KMS-11 (cell line): ENCODE data around the gene NAV2.

Experiments
- H2AFZ ChIP-seq: fragments of 200-600 bp; sonication (generic); 2 replicates; pipeline ENCODE4 v1.6.1; 2016; ENCODE audit warnings: antibody characterized with exemption, mixed run types, low read depth
- H3K27ac ChIP-seq: fragments of 200-600 bp; sonication (generic); 2 replicates; pipeline ENCODE4 v1.6.1; 2016; ENCODE audit warnings: mild to moderate bottlenecking, mixed run types
- H3K27me3 ChIP-seq: fragments of 200-600 bp; sonication (generic); 2 replicates; pipeline ENCODE4 v1.6.1; 2017; ENCODE audit warnings: mild to moderate bottlenecking, low read depth, mixed run types, moderate library complexity; ENCODE audit not compliant: insufficient read depth
- H3K36me3 ChIP-seq: fragments of 200-600 bp; sonication (generic); 2 replicates; pipeline ENCODE4 v1.6.1; 2017; ENCODE audit warnings: mild to moderate bottlenecking, mixed run types; ENCODE audit not compliant: insufficient read depth
- H3K4me1 ChIP-seq: fragments of 200-600 bp; sonication (generic); 2 replicates; pipeline ENCODE4 v1.6.1; 2016; ENCODE audit warnings: mild to moderate bottlenecking, low read depth, mixed run types; ENCODE audit not compliant: poor library complexity, severe bottlenecking
- H3K4me2 ChIP-seq: fragments of 200-600 bp; sonication (generic); 2 replicates; pipeline ENCODE4 v1.7.0; 2016; ENCODE audit warnings: mild to moderate bottlenecking, mixed run types
- H3K4me3 ChIP-seq: fragments of 200-600 bp; sonication (generic); IDR thresholded peaks from 2 replicates; pipeline ENCODE4 v1.6.1; 2017; ENCODE audit warnings: low read depth, low read length, mixed read lengths; ENCODE audit not compliant: insufficient read depth
- H3K79me2 ChIP-seq: fragments of 200-600 bp; sonication (generic); 2 replicates; pipeline ENCODE4 v1.6.1; 2016; ENCODE audit warnings: low read depth, mixed run types; ENCODE audit not compliant: insufficient read depth
- H3K9ac ChIP-seq: fragments of 200-600 bp; sonication (generic); 2 replicates; pipeline ENCODE4 v1.6.1; 2016; ENCODE audit warnings: mild to moderate bottlenecking, mixed run types
- H4K20me1 ChIP-seq: fragments of 200-600 bp; sonication (generic); 2 replicates; pipeline ENCODE4 v1.6.1; 2016; ENCODE audit warnings: mild to moderate bottlenecking, mixed run types; ENCODE audit not compliant: insufficient read depth
- CTCF ChIP-seq: fragments of 200-600 bp; sonication (generic); conservative IDR thresholded peaks from 2 replicates; pipeline ENCODE4 v1.6.1; 2017; ENCODE audit warnings: low read depth, mild to moderate bottlenecking, antibody characterized with exemption, low read length, moderate library complexity, mixed read lengths

The NAV2 gene

GRCh38 chr11:20112291-20113148 is 399.9 kb downstream of the NAV2 start:
- Histone ChIP-seq H3K27me3 (no peaks in the 10 kb centered on the region), H4K20me1 (no peaks in the 10 kb centered on the region), H3K4me3 (no peak overlapping the region), H3K79me2 (no peaks in the 10 kb centered on the region), H2AFZ (no peak overlapping the region), H3K4me1 (no peaks in the 10 kb centered on the region), H3K9ac (no peak overlapping the region), H3K36me3 (no peaks in the 10 kb centered on the region), H3K27ac (no peak overlapping the region), H3K4me2 (no peak overlapping the region)
- no peak for TF ChIP-seq CTCF

- Histone ChIP-seq H4K20me1 (no peaks in the 10 kb centered on the region), H3K36me3 (no peaks in the 10 kb centered on the region), H3K27me3 (no peaks in the 10 kb centered on the region), H3K79me2 (no peaks in the 10 kb centered on the region), H3K4me2 (no peak overlapping the region), H3K4me1 (no peaks in the 10 kb centered on the region), H3K4me3 (no peak overlapping the region), H2AFZ (no peak overlapping the region), H3K9ac (no peak overlapping the region), H3K27ac (no peak overlapping the region)
- no peak for TF ChIP-seq CTCF
Measured at GRCh38 chr11:20113149-20113438, 400.5 kb downstream of the NAV2 start.

GRCh38 chr11:20114588-20114987 is 402.0 kb downstream of the NAV2 start:
- TF ChIP-seq CTCF = no peak
- Histone ChIP-seq H3K36me3 (no peaks in the 10 kb centered on the region), H3K9ac (no peak overlapping the region), H3K79me2 (no peaks in the 10 kb centered on the region), H3K4me3 (no peak overlapping the region), H3K27ac (no peak overlapping the region), H4K20me1 (no peaks in the 10 kb centered on the region), H3K27me3 (no peaks in the 10 kb centered on the region), H3K4me2 (no peak overlapping the region), H2AFZ (no peak overlapping the region), H3K4me1 (no peaks in the 10 kb centered on the region)

- Histone ChIP-seq H2AFZ (no peak overlapping the region), H3K36me3 (no peaks in the 10 kb centered on the region), H3K4me3 (no peak overlapping the region), H3K27ac (no peak overlapping the region), H3K4me1 (no peaks in the 10 kb centered on the region), H3K79me2 (no peaks in the 10 kb centered on the region), H3K9ac (no peak overlapping the region), H3K27me3 (no peaks in the 10 kb centered on the region), H3K4me2 (no peak overlapping the region), H4K20me1 (no peaks in the 10 kb centered on the region)
- TF ChIP-seq CTCF = no peak
Measured at GRCh38 chr11:20116825-20117224, 404.2 kb downstream of the NAV2 start.
